ENCODE data around the gene LDLRAP1.
"Not testable (repeated sequence)": the region's sequence is repeated elsewhere in the genome, so short reads cannot be mapped to it uniquely, and the experiment has no call there.

The LDLRAP1 gene

DNA sequence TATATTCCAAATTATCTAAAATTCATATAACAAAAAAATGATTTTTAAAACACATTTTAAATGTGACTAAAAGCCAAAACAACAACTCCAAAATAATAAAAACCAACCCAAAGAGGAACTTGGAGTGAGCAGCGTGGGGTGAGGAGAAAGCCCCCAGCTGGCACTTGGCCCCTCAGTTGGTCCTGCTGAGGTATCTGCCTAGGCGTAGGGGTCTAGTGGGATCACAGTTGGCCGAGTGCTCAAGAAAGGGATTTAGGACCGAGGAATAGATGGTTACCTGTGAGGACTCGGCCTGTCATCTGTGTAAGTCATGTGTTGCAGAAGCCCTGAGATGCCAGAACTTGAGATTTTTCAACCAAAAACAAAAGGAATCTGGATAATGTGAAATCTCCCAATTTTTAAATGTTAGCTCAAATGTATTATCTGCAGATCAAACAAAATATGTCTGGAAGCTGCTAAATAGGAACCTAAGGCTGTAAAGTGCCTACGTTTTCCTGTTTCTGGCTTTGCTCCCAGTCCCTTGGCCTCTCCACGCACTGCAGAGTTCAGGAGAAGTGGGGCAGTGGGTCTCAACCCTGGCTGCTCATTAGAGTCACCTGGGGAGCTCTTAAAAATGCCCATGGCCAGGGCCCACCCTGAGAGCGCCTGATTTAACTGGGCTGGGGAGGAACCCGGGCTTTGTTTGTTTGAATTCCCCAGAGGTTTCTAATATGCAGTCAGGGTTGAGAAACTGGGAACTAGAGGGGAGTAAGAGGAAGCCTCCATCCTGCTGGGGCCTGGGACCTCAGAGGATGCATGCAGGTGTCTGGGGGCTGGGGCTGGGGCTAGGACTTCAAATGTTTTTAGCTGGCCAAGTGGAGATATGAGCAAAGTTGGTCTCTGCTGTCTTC is 38.5 kb upstream of the LDLRAP1 start:
- TF ChIP-seq ZFX (IDR thresholded peaks at IDR 0.05; ENCODE audit: borderline replicate concordance) (no peak), CTCF (IDR thresholded peaks at IDR 0.05) (no peak)
- no peak overlapping the region for H3K27ac ChIP-seq

DNA sequence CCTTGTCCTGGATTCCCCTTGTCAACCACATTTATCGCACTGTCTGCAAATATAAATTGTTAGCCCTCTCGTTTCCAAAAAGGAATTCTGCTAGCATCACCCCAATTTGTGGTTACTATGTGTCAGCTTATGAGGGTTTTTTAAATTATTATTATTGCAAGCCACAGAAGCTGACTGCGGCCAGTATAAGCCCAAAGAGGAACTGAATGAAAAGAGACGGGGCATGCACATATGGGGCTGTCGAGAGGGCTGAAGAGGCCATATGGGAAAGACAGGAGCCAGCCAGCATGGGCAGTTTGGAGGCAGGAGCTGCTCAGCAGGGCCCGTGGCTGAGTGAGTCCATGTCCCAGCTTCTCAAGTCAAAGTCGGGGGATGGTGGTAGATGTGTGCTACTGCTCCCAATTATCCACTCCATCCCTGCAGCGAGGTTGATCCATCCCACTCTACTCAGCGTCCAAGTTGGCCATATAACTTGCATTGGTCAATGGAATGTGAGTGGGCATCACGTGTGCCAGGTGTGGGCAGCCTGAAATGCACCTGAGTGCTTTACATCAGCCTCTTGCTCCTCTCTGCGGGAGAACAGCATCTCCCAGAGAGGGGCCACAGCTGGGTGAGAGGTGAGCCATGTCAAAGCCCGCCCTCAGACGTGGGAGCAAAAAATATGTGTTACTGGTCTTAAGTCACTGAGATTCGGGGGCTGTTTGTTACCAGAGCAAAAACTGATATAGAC is 37.6 kb upstream of the LDLRAP1 start:
- TF ChIP-seq ZFX (IDR thresholded peaks at IDR 0.05; ENCODE audit: borderline replicate concordance), result no peak
- no peak for TF ChIP-seq CTCF (IDR thresholded peaks at IDR 0.05)
- no peak overlapping the region for H3K27ac ChIP-seq

- H3K27ac ChIP-seq, result not testable (repeated sequence)
These were observed 36.6 kb upstream of the LDLRAP1 start for GRCh38 chr1:25506566-25507463.

- no peak overlapping the region for H3K27ac ChIP-seq
- TF ChIP-seq ZFX (IDR thresholded peaks at IDR 0.05; ENCODE audit: borderline replicate concordance) (no peak), CTCF (IDR thresholded peaks at IDR 0.05) (no peak)
These were observed 29.7 kb upstream of the LDLRAP1 start for GRCh38 chr1:25513666-25514065.

DNA sequence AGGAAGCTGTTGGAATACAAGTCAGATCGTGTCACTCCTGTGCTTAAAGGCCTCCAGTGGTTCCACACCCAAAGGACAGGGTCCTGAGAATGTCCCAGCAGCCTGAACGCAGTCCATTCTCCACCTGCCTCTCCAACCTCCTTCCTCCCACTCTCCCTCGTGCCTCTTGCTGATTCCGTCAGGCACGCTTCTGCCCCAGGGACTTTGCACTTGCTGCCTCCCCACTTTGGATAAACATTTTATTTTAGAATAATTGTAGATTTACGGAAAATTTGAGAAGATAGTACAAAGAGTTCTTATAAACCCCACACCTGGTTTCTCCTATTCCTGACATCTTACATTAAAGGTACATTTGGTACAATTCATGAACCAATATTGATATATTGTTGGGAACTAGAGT is 28.4 kb upstream of the LDLRAP1 start:
- no peak overlapping the region for H3K27ac ChIP-seq
- TF ChIP-seq ZFX (IDR thresholded peaks at IDR 0.05; ENCODE audit: borderline replicate concordance) (no peak), CTCF (IDR thresholded peaks at IDR 0.05) (no peak)

DNA sequence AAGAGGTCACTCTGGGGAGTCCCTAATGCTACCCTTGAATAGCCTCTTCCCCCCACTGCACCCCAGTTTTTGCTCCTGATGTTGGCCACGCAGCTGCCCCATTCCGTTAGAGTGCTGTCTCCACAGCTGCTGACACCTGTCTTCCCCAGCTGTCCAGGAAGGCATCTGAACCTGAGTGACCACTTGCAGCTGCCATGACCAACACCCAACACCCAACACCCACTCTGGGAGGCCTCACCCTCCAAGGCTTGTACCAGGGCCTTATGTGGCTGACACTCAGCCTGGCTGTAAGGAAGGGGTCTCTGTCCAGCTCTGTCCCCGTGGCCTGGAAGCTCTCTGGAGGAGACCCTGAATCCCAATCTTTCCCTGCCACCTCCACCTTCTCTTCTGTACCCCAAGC is 26.7 kb upstream of the LDLRAP1 start:
- TF ChIP-seq ZFX (IDR thresholded peaks at IDR 0.05; ENCODE audit: borderline replicate concordance) (no peak), CTCF (IDR thresholded peaks at IDR 0.05) (no peak)
- no peak overlapping the region for H3K27ac ChIP-seq
